ENCODE results near the gene PHACTR1. TPM values are rescaled to one million over a fixed set of nuclear protein-coding genes. Genes with fewer than 3 reads are reported as not detected.

The PHACTR1 gene
- total RNA-seq, 4 donors from 2014 or later: 2.6 to 11.2 (median 4.9) TPM

- no peak for TF ChIP-seq CTCF (IDR thresholded peaks at IDR 0.05; ENCODE audit: low read depth)
These were observed 298.8 kb downstream of the PHACTR1 start for GRCh38 chr6:13015379-13015681.

- TF ChIP-seq CTCF (IDR thresholded peaks at IDR 0.05; ENCODE audit: low read depth): no peak
These were observed 308.0 kb downstream of the PHACTR1 start for GRCh38 chr6:13024616-13025015.

GRCh38 chr6:13025893-13026499 is 309.4 kb downstream of the PHACTR1 start:
- no peak for TF ChIP-seq CTCF (IDR thresholded peaks at IDR 0.05; ENCODE audit: low read depth)

- TF ChIP-seq CTCF (IDR thresholded peaks at IDR 0.05; ENCODE audit: low read depth): no peak
These were observed 310.0 kb downstream of the PHACTR1 start for GRCh38 chr6:13026557-13026956.

GRCh38 chr6:13027207-13027606 is 310.6 kb downstream of the PHACTR1 start:
- TF ChIP-seq CTCF (IDR thresholded peaks at IDR 0.05; ENCODE audit: low read depth): no peak

GRCh38 chr6:13030396-13030795 is 313.8 kb downstream of the PHACTR1 start:
- no peak for TF ChIP-seq CTCF (IDR thresholded peaks at IDR 0.05; ENCODE audit: low read depth)

GRCh38 chr6:13032566-13032965 is 316.0 kb downstream of the PHACTR1 start:
- no peak for TF ChIP-seq CTCF (IDR thresholded peaks at IDR 0.05; ENCODE audit: low read depth)

Measured in subcutaneous adipose tissue (tissue), 4 donors.